Mesendoderm (in vitro differentiated cells): ENCODE results near the gene DHX40.

Experiments used
- DNase-seq: peaks from one replicate; pipeline ENCODE4 v3.0.0; 2013
- H2AK5ac ChIP-seq: 2 replicates; pipeline ENCODE4 v1.6.1; 2013; ENCODE audit warnings: low read length, inconsistent platforms
- H2BK120ac ChIP-seq: 2 replicates; pipeline ENCODE4 v1.6.1; 2013; ENCODE audit warnings: low read depth, mild to moderate bottlenecking, low read length, moderate library complexity, mixed read lengths
- H2BK15ac ChIP-seq: replicated peaks from 2 replicates; pipeline ENCODE4 v1.6.1; 2013; ENCODE audit warnings: low read depth, mild to moderate bottlenecking, moderate library complexity
- H2BK5ac ChIP-seq: 2 replicates; pipeline ENCODE4 v1.6.1; 2013; ENCODE audit warnings: low read length, inconsistent platforms
- H3K18ac ChIP-seq: 2 replicates; pipeline ENCODE4 v1.6.1; 2013; ENCODE audit warnings: mild to moderate bottlenecking, low read length, mixed read lengths
- H3K23ac ChIP-seq: one replicate; pipeline ENCODE4 v1.6.1; 2013; ENCODE audit warnings: low read length
- H3K27ac ChIP-seq: 2 replicates; pipeline ENCODE4 v1.5.1; 2013; ENCODE audit warnings: low read depth, mild to moderate bottlenecking, inconsistent platforms, low read length, moderate library complexity
- H3K27me3 ChIP-seq: 2 replicates; pipeline ENCODE4 v1.6.1; 2013; ENCODE audit warnings: low read length, control low read depth, mild to moderate bottlenecking, inconsistent platforms; ENCODE audit not compliant: insufficient read depth, poor library complexity
- H3K36me3 ChIP-seq: 2 replicates; pipeline ENCODE4 v1.6.1; 2013; ENCODE audit warnings: low read length, inconsistent platforms; ENCODE audit not compliant: control insufficient read depth, insufficient read depth
- H3K4ac ChIP-seq: one replicate; pipeline ENCODE4 v1.6.1; 2013; ENCODE audit warnings: low read depth, mild to moderate bottlenecking, low read length, moderate library complexity
- H3K4me1 ChIP-seq: 2 replicates; pipeline ENCODE4 v1.6.1; 2013; ENCODE audit warnings: low read depth, low read length, inconsistent platforms; ENCODE audit not compliant: control insufficient read depth
- H3K4me2 ChIP-seq: 2 replicates; pipeline ENCODE4 v1.6.1; 2013; ENCODE audit warnings: low read length
- H3K4me3 ChIP-seq: 2 replicates; pipeline ENCODE4 v1.5.1; 2013; ENCODE audit warnings: mild to moderate bottlenecking, low read length
- H3K56ac ChIP-seq: one replicate; pipeline ENCODE4 v1.6.1; 2013; ENCODE audit warnings: low read length
- H3K79me1 ChIP-seq: 2 replicates; pipeline ENCODE4 v1.6.1; 2013; ENCODE audit warnings: low read length, inconsistent platforms
- H3K79me2 ChIP-seq: 2 replicates; pipeline ENCODE4 v1.6.1; 2013; ENCODE audit warnings: mild to moderate bottlenecking, low read length; ENCODE audit not compliant: control insufficient read depth, insufficient read depth
- H3K9ac ChIP-seq: 2 replicates; pipeline ENCODE4 v1.6.1; 2013; ENCODE audit warnings: low read length, inconsistent platforms
- H4K5ac ChIP-seq: one replicate; pipeline ENCODE4 v1.6.1; 2013; ENCODE audit warnings: low read length
- H4K8ac ChIP-seq: one replicate; pipeline ENCODE4 v1.6.1; 2013; ENCODE audit warnings: low read depth, mild to moderate bottlenecking, control low read depth, low read length, moderate library complexity
- WGBS: extraction: QIAGEN DNeasy Blood & Tissue Kit; methylation state at CpG from one replicate; pipeline ENCODE4 v1.1.7; 2013; ENCODE audit warnings: low lambda C conversion rate, missing lambda C conversion rate; ENCODE audit not compliant: insufficient coverage; ENCODE audit errors: extremely low coverage; 5-methylcytosine and 5-hydroxymethylcytosine counted together

DHX40 gene

DNA sequence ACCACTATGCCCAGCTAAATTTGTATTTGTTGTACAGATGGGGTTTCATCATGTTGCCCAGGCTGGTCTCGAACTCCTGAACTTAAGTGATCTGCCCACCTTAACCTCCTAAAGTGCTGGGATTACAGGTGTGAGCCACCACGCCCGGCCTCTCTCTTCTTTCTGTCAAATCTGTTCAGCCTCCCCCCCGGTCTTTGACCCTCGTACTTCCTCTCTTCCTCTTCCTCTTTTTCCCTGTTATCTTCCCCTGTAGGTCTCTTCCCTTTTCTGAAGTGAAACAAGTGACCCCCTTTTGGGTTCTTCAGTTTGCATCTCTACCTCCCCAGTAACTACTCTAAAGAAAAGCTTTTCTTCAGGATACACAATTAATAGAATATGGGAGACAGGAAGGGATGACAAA, 31.7 kb upstream of the DHX40 start:
- no peaks in the 10 kb centered on the region for H3K36me3 ChIP-seq
- no peaks in the 10 kb centered on the region for H3K27me3 ChIP-seq
- no peak overlapping the region for H2BK15ac ChIP-seq
- whole genome bisulfite sequencing: no CpG with 5 or more reads among the region's 5 CpGs
- H2AK5ac ChIP-seq: no peak overlapping the region
- H4K5ac ChIP-seq: no peak overlapping the region
- H4K8ac ChIP-seq: no peak overlapping the region
- no peak overlapping the region for H2BK120ac ChIP-seq
- H3K79me1 ChIP-seq: no peaks in the 10 kb centered on the region
- no peak overlapping the region for H2BK5ac ChIP-seq
- H3K79me2 ChIP-seq: no peaks in the 10 kb centered on the region
- H3K4me2 ChIP-seq: no peak overlapping the region
- DNase-seq: no peak
- H3K4ac ChIP-seq: no peak overlapping the region
- no peak overlapping the region for H3K4me3 ChIP-seq
- H3K56ac ChIP-seq: no peak overlapping the region
- no peaks in the 10 kb centered on the region for H3K4me1 ChIP-seq
- no peak overlapping the region for H3K18ac ChIP-seq
- H3K23ac ChIP-seq: no peak overlapping the region
- no peak overlapping the region for H3K27ac ChIP-seq
- H3K9ac ChIP-seq: no peak overlapping the region

DNA sequence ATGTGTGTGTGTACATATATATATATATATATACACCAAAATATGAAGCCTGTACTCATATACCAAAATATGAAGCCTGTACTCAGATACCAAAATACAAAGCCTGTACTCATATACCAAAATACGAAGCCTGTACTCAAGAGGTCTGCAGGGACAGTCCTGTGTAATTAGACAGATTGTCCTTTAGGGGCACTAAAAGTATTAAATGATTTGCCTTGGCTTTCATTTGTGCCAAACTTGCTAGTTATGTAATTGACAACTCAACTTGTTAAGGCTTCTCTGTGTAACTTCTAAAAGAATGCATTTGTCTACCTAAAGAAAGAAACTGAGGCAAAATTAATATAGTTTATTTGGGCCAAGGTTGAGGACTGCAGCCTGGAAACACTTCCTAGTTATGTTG, 30.8 kb upstream of the DHX40 start:
- Histone ChIP-seq H3K36me3 (no peaks in the 10 kb centered on the region), H2BK15ac (no peak overlapping the region), H4K5ac (no peak overlapping the region), H3K4ac (no peak overlapping the region), H2BK5ac (no peak overlapping the region), H3K23ac (no peak overlapping the region), H2BK120ac (no peak overlapping the region), H3K4me2 (no peak overlapping the region), H2AK5ac (no peak overlapping the region), H3K9ac (no peak overlapping the region), H4K8ac (no peak overlapping the region), H3K79me1 (no peaks in the 10 kb centered on the region), H3K4me1 (no peaks in the 10 kb centered on the region), H3K27ac (no peak overlapping the region), H3K18ac (no peak overlapping the region), H3K27me3 (no peaks in the 10 kb centered on the region), H3K56ac (no peak overlapping the region), H3K4me3 (no peak overlapping the region), H3K79me2 (no peaks in the 10 kb centered on the region)
- WGBS: no CpG with 5 or more reads among the region's 1 CpG
- no peak for DNase-seq

DNA sequence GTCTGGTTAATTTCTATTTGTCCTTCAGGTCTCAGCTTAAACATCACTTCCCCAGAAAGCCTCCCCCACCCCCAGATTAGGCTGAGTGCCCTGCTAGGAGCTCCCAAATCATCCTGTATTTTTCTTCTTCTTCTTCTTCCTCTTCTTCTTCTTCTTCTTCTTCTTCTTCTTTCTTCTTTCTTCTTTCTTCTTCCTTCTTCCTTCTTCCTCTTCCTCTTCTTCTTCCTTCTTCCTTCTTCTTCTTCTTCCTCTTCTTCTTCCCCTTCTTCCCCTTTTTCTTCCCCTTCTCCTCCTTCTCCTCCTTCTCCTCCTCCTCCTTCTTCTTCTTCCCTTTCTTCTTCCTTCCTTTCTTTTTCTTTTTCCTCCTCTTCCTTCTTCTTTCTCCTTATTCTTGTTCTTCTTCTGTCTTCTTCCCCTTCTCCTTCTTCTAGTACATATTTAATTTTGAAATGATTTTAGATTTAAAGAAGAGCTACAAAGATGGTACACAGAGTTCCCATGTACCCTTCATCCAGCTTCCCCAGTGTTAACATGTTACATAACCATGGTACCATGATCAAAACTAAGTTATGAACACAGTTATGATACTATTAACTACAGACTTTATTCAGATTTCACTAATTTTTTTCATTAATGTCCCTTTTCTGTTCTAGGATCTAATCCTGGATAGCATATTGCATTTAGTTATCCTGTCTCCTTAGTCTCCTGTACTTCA, 27.1 kb upstream of the DHX40 start:
- no peak overlapping the region for H2BK5ac ChIP-seq
- H3K4me1 ChIP-seq: no peaks in the 10 kb centered on the region
- no peaks in the 10 kb centered on the region for H3K79me2 ChIP-seq
- no peak overlapping the region for H4K8ac ChIP-seq
- H3K27ac ChIP-seq: no peak overlapping the region
- H4K5ac ChIP-seq: no peak overlapping the region
- H2BK120ac ChIP-seq: no peak overlapping the region
- no peak overlapping the region for H3K9ac ChIP-seq
- no peaks in the 10 kb centered on the region for H3K79me1 ChIP-seq
- H3K23ac ChIP-seq: no peak overlapping the region
- no peak overlapping the region for H3K18ac ChIP-seq
- no peak overlapping the region for H3K4me3 ChIP-seq
- no peaks in the 10 kb centered on the region for H3K27me3 ChIP-seq
- DNase-seq: no peak
- H3K56ac ChIP-seq: no peak overlapping the region
- H3K4ac ChIP-seq: no peak overlapping the region
- no peaks in the 10 kb centered on the region for H3K36me3 ChIP-seq
- no peak overlapping the region for H3K4me2 ChIP-seq
- H2AK5ac ChIP-seq: no peak overlapping the region
- no peak overlapping the region for H2BK15ac ChIP-seq

DNA sequence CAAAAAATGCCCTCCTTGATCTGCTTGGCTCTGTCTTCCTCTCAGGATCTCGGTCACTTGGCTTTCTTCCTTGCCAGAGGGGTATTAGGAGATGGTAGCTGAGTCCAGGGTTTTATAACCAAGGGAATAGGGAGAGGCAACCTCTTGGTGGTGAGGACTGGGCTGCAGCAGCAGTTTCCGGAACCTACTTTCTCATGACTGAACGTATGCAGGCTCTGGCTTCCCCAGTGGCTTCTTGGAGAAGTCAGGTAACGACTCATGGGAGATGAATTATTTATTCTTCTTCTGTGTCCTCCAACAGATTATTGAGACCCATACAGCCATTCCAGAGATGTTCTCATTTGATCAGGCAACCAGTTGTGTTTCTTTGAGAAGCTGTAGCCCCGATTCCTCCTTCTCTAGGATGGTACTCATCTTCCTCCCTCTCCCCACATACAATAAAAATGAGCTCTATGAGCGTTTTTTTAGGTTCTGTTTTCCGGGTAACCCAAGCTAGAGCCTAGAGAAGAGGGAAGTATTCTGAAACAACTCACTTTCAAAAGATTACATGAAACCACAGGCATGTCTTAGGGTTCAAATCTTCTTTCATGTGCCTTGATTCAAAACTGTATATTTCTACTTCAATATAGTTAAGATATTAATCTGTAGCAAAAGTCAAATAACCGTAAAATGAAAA, 22.3 kb upstream of the DHX40 start:
- no peaks in the 10 kb centered on the region for H3K4me1 ChIP-seq
- no peak overlapping the region for H4K8ac ChIP-seq
- no CpG with 5 or more reads among the region's 8 CpGs for WGBS
- no peak overlapping the region for H4K5ac ChIP-seq
- no peak overlapping the region for H3K56ac ChIP-seq
- H3K23ac ChIP-seq: no peak overlapping the region
- H3K4ac ChIP-seq: no peak overlapping the region
- no peak overlapping the region for H3K18ac ChIP-seq
- H2BK5ac ChIP-seq: no peak overlapping the region
- H3K9ac ChIP-seq: no peak overlapping the region
- DNase-seq: no peak
- no peaks in the 10 kb centered on the region for H3K27me3 ChIP-seq
- H3K79me2 ChIP-seq: no peaks in the 10 kb centered on the region
- H2BK120ac ChIP-seq: no peak overlapping the region
- no peak overlapping the region for H3K4me2 ChIP-seq
- no peaks in the 10 kb centered on the region for H3K79me1 ChIP-seq
- H2BK15ac ChIP-seq: no peak overlapping the region
- H3K4me3 ChIP-seq: no peak overlapping the region
- no peaks in the 10 kb centered on the region for H3K36me3 ChIP-seq
- H2AK5ac ChIP-seq: no peak overlapping the region
- H3K27ac ChIP-seq: no peak overlapping the region

DNA sequence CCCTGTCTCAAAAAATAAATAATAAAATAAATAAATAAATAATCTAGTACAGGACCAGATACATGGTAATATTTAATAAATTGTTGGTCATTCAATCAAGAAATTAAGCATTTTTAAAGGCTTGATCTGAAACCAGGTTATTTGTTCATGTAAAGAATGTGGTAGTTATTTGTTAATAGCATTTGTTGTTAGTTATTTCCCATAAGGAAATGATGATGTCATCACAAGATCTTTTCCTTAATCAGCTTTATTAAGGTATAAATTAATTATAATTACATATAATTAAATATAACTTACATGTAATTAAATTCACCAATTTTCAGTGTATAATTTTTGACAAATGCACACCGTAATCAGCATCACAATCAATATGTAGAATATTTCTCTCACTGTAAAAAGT, 19.5 kb upstream of the DHX40 start:
- H3K18ac ChIP-seq: no peak overlapping the region
- no CpG with 5 or more reads among the region's 1 CpG for WGBS

More for the DNA sequence above, 19.5 kb upstream of the DHX40 start:
- no peak for DNase-seq
- H2BK5ac ChIP-seq: no peak overlapping the region
- H3K79me1 ChIP-seq: no peaks in the 10 kb centered on the region
- no peaks in the 10 kb centered on the region for H3K4me1 ChIP-seq
- no peak overlapping the region for H4K8ac ChIP-seq
- H3K4me3 ChIP-seq: no peak overlapping the region
- H3K36me3 ChIP-seq: no peaks in the 10 kb centered on the region
- H3K4ac ChIP-seq: no peak overlapping the region
- H3K79me2 ChIP-seq: no peaks in the 10 kb centered on the region
- no peak overlapping the region for H3K27ac ChIP-seq
- H3K4me2 ChIP-seq: no peak overlapping the region
- no peak overlapping the region for H2BK120ac ChIP-seq
- no peak overlapping the region for H3K56ac ChIP-seq
- H3K27me3 ChIP-seq: no peaks in the 10 kb centered on the region
- H3K9ac ChIP-seq: no peak overlapping the region
- no peak overlapping the region for H4K5ac ChIP-seq
- no peak overlapping the region for H3K23ac ChIP-seq
- H2BK15ac ChIP-seq: no peak overlapping the region
- H2AK5ac ChIP-seq: no peak overlapping the region
